ENCODE measurements around the gene KLK15. TPM values are rescaled to one million over a fixed set of nuclear protein-coding genes. Genes with fewer than 3 reads are reported as not detected.
A peak's percentile ranks its signal among the peaks of the same experiment; 100 is the strongest.

The KLK15 gene
- total and polyA plus RNA-seq, 10 of the 15 experiments (the other 5 are each of a cell fraction or from before 2014, with no cell fraction given) = 0.04 to 0.08 TPM; not detected in 8

DNA sequence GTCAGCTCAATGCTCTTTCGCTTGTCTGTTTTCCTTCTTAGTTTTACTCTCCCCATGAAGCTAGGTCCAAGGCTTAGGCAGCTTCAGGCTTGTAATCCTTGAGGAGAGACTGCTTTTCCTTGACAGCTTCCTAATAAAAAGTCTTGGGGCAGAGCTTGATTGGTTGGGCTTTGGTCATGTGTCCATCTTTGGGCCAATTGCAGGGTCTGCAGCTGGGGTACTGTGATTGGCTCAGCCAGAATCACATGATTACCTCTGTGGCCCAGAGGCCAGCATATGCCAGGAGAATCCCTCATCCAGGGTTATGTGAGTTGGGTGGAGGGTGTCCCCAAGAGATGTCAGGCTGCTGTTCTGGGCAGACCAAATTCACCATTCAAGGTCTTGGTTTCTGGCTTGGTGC lies 17.9 kb downstream of the KLK15 start (continued):
- TF ChIP-seq NFYB (IDR thresholded peaks at IDR 0.05; ENCODE audit: insufficient read depth, low read depth, low read length) = 0 out of 2 replicates have a peak, but pooled peaks have one; percentile 61
- TF ChIP-seq RCOR1 (conservative IDR thresholded peaks at IDR 0.05; ENCODE audit: low read depth, low read length) = no peak
- TF ChIP-seq, protein P1, sequence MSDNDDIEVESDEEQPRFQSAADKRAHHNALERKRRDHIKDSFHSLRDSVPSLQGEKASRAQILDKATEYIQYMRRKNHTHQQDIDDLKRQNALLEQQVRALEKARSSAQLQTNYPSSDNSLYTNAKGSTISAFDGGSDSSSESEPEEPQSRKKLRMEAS (IDR thresholded peaks at IDR 0.05; ENCODE audit: low read depth, low read length) = no peak

DNA sequence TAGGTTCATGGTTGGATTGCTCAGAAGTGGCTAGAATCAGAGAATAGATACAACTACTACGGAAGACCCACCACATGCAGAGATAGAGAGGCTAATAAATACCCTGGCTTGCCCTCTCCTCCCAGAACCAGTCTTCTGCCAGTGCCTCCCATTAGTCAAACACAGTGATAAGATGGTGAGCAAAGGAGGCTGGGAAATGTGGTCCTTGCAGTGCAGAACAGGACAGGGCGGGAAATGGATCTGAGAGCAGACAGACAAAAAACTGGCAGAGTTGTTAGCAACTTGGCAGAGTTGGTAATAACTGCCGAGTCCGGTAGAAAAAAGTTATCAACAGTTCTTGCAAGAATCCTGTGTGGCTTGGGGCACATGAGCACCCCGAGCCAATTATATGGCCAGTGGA lies 18.5 kb downstream of the KLK15 start:
- intact Hi-C loops (cut with micrococcal nuclease; ENCODE audit: unreplicated experiment) (no loop called here), in situ Hi-C loops (cut with MboI) (loop anchor here (10.0 kb wide), 1 partner anchor 550 kb away; the partner anchor contains the start of genes CLDND2 and ETFB)
- H3K27me3 ChIP-seq (replicated peaks in 1 of 2; ENCODE audit: control insufficient read depth in 2 of 2, insufficient read depth in 2 of 2, low read length in 1 of 2) = no peaks in the 10 kb centered on the region
- CTCF ChIA-PET = interaction anchor here (1.6 to 2.9 kb wide), 2 partner anchors 10 to 91 kb away, joined by 4 to 8 read pairs; no protein-coding TSS in a partner anchor
- no peaks in the 10 kb centered on the region for H4K20me1 ChIP-seq (ENCODE audit: control insufficient read depth, insufficient read depth)
- DNase-seq (ENCODE audit: low read depth, low spot score) (no peak), FAIRE-seq (no peak), ATAC-seq (no peak)
- peaks cover 3% of the 10 kb centered on the region; the same call in 2 of the 3 replicates for H3K9me3 ChIP-seq (replicated peaks; ENCODE audit: control insufficient read depth, insufficient read depth, low read length)
- H3K4me1 ChIP-seq (ENCODE audit: control insufficient read depth, insufficient read depth, low read length) = peaks cover 26% of the 10 kb centered on the region
- H2AFZ ChIP-seq (ENCODE audit: control insufficient read depth, low read depth, low read length) = no peak overlapping the region
- no peaks in the 10 kb centered on the region for H3K36me3 ChIP-seq (ENCODE audit: control insufficient read depth in 2 of 2, insufficient read depth in 2 of 2, low read length in 1 of 2)
- H3K27ac ChIP-seq (ENCODE audit: control insufficient read depth, insufficient read depth) = no peak overlapping the region
- SMC1A ChIA-PET (ENCODE audit: uncharacterized antibody, unreplicated experiment) = interaction anchor here (1.0 to 1.7 kb wide), 4 partner anchors 10 to 107 kb away, joined by 4 to 7 read pairs (median 4); no protein-coding TSS in a partner anchor
- TF ChIP-seq TBL1XR1 (IDR thresholded peaks at IDR 0.05; ENCODE audit: low read depth, low read length) = no peak
- no peak for TF ChIP-seq NFYB (IDR thresholded peaks at IDR 0.05; ENCODE audit: insufficient read depth, low read depth, low read length)
- no peak for TF ChIP-seq ZSCAN29 (IDR thresholded peaks at IDR 0.05)
- TF ChIP-seq, protein P2, sequence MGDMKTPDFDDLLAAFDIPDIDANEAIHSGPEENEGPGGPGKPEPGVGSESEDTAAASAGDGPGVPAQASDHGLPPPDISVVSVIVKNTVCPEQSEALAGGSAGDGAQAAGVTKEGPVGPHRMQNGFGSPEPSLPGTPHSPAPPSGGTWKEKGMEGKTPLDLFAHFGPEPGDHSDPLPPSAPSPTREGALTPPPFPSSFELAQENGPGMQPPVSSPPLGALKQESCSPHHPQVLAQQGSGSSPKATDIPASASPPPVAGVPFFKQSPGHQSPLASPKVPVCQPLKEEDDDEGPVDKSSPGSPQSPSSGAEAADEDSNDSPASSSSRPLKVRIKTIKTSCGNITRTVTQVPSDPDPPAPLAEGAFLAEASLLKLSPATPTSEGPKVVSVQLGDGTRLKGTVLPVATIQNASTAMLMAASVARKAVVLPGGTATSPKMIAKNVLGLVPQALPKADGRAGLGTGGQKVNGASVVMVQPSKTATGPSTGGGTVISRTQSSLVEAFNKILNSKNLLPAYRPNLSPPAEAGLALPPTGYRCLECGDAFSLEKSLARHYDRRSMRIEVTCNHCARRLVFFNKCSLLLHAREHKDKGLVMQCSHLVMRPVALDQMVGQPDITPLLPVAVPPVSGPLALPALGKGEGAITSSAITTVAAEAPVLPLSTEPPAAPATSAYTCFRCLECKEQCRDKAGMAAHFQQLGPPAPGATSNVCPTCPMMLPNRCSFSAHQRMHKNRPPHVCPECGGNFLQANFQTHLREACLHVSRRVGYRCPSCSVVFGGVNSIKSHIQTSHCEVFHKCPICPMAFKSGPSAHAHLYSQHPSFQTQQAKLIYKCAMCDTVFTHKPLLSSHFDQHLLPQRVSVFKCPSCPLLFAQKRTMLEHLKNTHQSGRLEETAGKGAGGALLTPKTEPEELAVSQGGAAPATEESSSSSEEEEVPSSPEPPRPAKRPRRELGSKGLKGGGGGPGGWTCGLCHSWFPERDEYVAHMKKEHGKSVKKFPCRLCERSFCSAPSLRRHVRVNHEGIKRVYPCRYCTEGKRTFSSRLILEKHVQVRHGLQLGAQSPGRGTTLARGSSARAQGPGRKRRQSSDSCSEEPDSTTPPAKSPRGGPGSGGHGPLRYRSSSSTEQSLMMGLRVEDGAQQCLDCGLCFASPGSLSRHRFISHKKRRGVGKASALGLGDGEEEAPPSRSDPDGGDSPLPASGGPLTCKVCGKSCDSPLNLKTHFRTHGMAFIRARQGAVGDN (IDR thresholded peaks at IDR 0.05) = no peak
- TF ChIP-seq, protein P3, sequence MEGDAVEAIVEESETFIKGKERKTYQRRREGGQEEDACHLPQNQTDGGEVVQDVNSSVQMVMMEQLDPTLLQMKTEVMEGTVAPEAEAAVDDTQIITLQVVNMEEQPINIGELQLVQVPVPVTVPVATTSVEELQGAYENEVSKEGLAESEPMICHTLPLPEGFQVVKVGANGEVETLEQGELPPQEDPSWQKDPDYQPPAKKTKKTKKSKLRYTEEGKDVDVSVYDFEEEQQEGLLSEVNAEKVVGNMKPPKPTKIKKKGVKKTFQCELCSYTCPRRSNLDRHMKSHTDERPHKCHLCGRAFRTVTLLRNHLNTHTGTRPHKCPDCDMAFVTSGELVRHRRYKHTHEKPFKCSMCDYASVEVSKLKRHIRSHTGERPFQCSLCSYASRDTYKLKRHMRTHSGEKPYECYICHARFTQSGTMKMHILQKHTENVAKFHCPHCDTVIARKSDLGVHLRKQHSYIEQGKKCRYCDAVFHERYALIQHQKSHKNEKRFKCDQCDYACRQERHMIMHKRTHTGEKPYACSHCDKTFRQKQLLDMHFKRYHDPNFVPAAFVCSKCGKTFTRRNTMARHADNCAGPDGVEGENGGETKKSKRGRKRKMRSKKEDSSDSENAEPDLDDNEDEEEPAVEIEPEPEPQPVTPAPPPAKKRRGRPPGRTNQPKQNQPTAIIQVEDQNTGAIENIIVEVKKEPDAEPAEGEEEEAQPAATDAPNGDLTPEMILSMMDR (IDR thresholded peaks at IDR 0.05 in 2 of 3, conservative IDR thresholded peaks at IDR 0.05 in 1 of 3; ENCODE audit: control insufficient read depth in 2 of 3, extremely low read depth in 1 of 3, insufficient read depth in 1 of 3, low read depth in 3 of 3, low read length in 3 of 3) = no peak
- TF ChIP-seq, protein P4, sequence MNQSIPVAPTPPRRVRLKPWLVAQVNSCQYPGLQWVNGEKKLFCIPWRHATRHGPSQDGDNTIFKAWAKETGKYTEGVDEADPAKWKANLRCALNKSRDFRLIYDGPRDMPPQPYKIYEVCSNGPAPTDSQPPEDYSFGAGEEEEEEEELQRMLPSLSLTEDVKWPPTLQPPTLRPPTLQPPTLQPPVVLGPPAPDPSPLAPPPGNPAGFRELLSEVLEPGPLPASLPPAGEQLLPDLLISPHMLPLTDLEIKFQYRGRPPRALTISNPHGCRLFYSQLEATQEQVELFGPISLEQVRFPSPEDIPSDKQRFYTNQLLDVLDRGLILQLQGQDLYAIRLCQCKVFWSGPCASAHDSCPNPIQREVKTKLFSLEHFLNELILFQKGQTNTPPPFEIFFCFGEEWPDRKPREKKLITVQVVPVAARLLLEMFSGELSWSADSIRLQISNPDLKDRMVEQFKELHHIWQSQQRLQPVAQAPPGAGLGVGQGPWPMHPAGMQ (IDR thresholded peaks at IDR 0.05; ENCODE audit: borderline replicate concordance) = no peak
- TF ChIP-seq TCF3 (IDR thresholded peaks at IDR 0.05; ENCODE audit: borderline replicate concordance, insufficient read depth, low read depth, low read length) = no peak
- TF ChIP-seq WRNIP1 (IDR thresholded peaks at IDR 0.05; ENCODE audit: borderline replicate concordance, low read depth, low read length) = no peak
- no peak overlapping the region for H3K4me2 ChIP-seq (ENCODE audit: control insufficient read depth, insufficient read depth)
- peaks cover 4% of the 10 kb centered on the region for H3K79me2 ChIP-seq (ENCODE audit: control insufficient read depth, insufficient read depth, low read length)
- no peak overlapping the region for H3K4me3 ChIP-seq
- POLR2A ChIA-PET = interaction anchor here (0.6 to 1.0 kb wide), 2 partner anchors 13 to 25 kb away, joined by 3 to 5 read pairs; no protein-coding TSS in a partner anchor
- WGBS (ENCODE audit: insufficient coverage, insufficient replicate concordance, low lambda C conversion rate, missing lambda C conversion rate) = 97% methylated on average over 5 of the region's 5 CpGs
- no TSS peak for BruUV-seq (replicated peaks)
- RAD21 ChIA-PET (ENCODE audit: unreplicated experiment) = no interaction called here
- H3K9ac ChIP-seq (ENCODE audit: control insufficient read depth, insufficient read depth, low read length) = no peak overlapping the region
